Measurements from ENCODE around the gene PLCB1.
"Not testable (repeated sequence)": the region's sequence is repeated elsewhere in the genome, so short reads cannot be mapped to it uniquely, and the experiment has no call there.

PLCB1 gene

DNA sequence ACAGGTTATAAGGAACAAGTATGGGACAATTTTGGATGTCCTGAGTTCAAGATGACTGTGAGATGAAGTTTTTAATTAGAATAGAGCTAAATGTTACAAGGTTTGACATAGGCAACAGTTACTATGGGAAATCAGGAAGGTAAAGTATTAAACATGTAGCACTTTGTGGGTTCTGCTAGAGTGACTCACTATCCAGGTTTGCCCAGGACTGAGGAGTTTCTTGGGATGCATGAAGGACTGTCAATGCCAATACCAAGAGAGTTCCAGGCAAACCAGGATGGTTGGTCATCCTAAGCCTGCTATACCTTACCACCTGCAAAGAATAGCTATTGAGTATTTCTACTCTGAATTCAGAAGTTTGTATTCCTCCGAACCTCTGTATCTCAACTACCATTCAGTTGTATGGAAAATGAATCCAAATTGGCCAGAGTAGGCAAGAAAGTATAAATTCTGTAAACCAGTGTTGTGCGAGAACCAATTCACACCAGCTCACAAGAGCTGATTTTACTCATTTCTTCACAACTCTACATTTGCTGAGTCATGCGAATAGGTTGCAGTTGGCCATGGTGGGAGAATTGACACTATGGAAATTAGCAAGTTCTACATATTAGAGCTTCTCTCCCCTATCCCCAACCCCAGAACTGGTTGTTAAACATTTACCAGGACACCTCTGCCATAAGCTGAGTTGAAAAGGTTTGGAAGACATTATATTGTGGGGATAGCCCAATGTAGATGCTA lies 449.5 kb downstream of the PLCB1 start:
- H3K4me1 Mint-ChIP-seq = no peaks in the 10 kb centered on the region
- no peaks in the 10 kb centered on the region for H3K27me3 Mint-ChIP-seq
- no peak overlapping the region for H3K27ac Mint-ChIP-seq
- no peak overlapping the region for H3K4me3 Mint-ChIP-seq
- no peaks in the 10 kb centered on the region for H3K36me3 Mint-ChIP-seq
- peaks cover 5% of the 10 kb centered on the region for H3K9me3 Mint-ChIP-seq

DNA sequence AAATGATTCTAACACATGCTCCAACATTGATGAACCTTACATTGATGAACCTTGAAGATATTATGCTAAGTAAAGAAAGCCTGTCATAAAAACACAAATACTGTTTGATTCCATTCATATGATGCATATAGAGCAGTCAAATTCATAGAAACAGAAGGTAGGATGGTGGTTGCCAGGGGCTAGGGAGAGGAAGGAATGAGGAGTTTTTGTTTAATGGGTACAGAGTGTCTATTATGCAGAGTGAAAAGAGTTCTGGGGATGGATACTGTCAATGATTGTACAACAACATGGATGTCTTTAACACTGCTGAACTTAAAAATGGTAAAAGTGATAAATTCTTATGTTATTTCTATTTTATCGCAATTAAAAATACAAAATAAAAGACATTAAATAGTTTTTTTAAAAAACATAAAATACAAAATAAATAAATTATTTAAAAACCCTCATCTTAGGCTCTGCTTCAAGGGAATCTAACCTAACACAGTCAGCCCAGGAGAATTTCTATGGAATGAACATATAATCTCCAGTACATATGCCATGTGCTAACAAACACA lies 451.0 kb downstream of the PLCB1 start:
- Mint-ChIP-seq H3K4me1 (no peaks in the 10 kb centered on the region), H3K27ac (no peak overlapping the region), H3K36me3 (no peaks in the 10 kb centered on the region), H3K27me3 (no peaks in the 10 kb centered on the region), H3K9me3 (peaks cover 5% of the 10 kb centered on the region), H3K4me3 (no peak overlapping the region)

- no peaks in the 10 kb centered on the region for H3K4me1 Mint-ChIP-seq
- no peaks in the 10 kb centered on the region for H3K36me3 Mint-ChIP-seq
- no peaks in the 10 kb centered on the region for H3K27me3 Mint-ChIP-seq
- H3K9me3 Mint-ChIP-seq = peaks cover 5% of the 10 kb centered on the region
- no peak overlapping the region for H3K27ac Mint-ChIP-seq
- no peak overlapping the region for H3K4me3 Mint-ChIP-seq
Observed at GRCh38 chr20:8583566-8584043, 451.5 kb downstream of the PLCB1 start.

DNA sequence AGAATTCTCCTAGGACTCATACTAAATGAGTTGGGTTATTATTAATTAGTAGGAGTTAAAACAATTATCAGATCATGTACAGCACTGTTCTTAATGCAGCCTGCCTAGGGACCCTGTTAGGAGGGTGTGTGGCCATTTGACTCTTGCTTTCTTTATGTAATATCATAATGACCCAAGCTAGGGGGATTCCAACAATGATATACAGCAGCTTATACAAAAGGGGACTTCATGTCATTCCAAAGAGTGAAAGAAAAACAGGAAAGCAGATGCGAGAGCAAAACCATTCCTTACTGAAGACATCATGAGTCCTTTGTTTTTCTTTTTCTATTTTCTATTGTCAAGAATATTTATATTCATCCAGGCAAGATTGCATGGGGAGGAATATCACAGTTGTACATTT lies 455.2 kb downstream of the PLCB1 start:
- no peaks in the 10 kb centered on the region for H3K36me3 Mint-ChIP-seq

GRCh38 chr20:8587810-8588209 lies 455.7 kb downstream of the PLCB1 start:
- Mint-ChIP-seq H3K4me3 (no peak overlapping the region), H3K9me3 (peaks cover 5% of the 10 kb centered on the region), H3K27ac (no peak overlapping the region), H3K27me3 (no peaks in the 10 kb centered on the region), H3K4me1 (no peaks in the 10 kb centered on the region), H3K36me3 (no peaks in the 10 kb centered on the region)

More for the DNA sequence above, 455.2 kb downstream of the PLCB1 start:
- no peak overlapping the region for H3K27ac Mint-ChIP-seq
- H3K4me1 Mint-ChIP-seq = no peaks in the 10 kb centered on the region
- H3K9me3 Mint-ChIP-seq = peaks cover 5% of the 10 kb centered on the region
- no peaks in the 10 kb centered on the region for H3K27me3 Mint-ChIP-seq
- H3K4me3 Mint-ChIP-seq = no peak overlapping the region

DNA sequence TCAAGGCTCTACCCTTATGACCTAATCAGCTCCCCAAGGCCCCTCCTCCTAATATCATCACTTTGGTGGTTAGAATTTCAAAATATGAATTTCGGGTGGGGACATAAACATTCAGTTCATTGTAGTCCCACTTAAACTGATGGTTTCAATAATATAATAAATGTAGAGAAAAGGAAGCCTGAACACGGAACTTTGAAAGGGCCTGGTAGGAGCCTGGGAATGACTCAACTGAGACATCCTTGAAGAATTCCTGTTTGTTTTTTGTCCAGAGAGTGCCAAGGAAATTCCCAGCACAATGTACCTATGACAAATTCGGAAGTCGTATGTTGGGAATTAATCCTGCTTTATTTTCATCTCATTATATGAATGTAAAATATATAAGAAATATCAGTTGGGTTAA lies 457.9 kb downstream of the PLCB1 start:
- peaks cover 5% of the 10 kb centered on the region for H3K9me3 Mint-ChIP-seq
- H3K4me1 Mint-ChIP-seq = no peaks in the 10 kb centered on the region
- no peak overlapping the region for H3K27ac Mint-ChIP-seq
- H3K36me3 Mint-ChIP-seq = no peaks in the 10 kb centered on the region
- H3K27me3 Mint-ChIP-seq = no peaks in the 10 kb centered on the region
- H3K4me3 Mint-ChIP-seq = no peak overlapping the region

- not testable (repeated sequence) for H3K4me3 Mint-ChIP-seq, H3K9me3 Mint-ChIP-seq, H3K4me1 Mint-ChIP-seq, H3K27me3 Mint-ChIP-seq, H3K36me3 Mint-ChIP-seq
- peak overlapping the region; percentile 23 for H3K27ac Mint-ChIP-seq
Observed at GRCh38 chr20:8600910-8601541, 469.0 kb downstream of the PLCB1 start.

GRCh38 chr20:8601542-8601912 lies 469.5 kb downstream of the PLCB1 start:
- no peak overlapping the region for H3K4me3 Mint-ChIP-seq
- peaks cover 4% of the 10 kb centered on the region for H3K9me3 Mint-ChIP-seq
- peaks cover 8% of the 10 kb centered on the region for H3K4me1 Mint-ChIP-seq
- H3K36me3 Mint-ChIP-seq = no peaks in the 10 kb centered on the region
- H3K27ac Mint-ChIP-seq = no peak overlapping the region
- H3K27me3 Mint-ChIP-seq = no peaks in the 10 kb centered on the region

- no peaks in the 10 kb centered on the region for H3K36me3 Mint-ChIP-seq
- H3K27me3 Mint-ChIP-seq = no peaks in the 10 kb centered on the region
- peak overlapping the region; percentile 76 for H3K4me3 Mint-ChIP-seq
- H3K4me1 Mint-ChIP-seq = peaks cover 8% of the 10 kb centered on the region
- H3K27ac Mint-ChIP-seq = no peak overlapping the region
- H3K9me3 Mint-ChIP-seq = peaks cover 4% of the 10 kb centered on the region
Observed at GRCh38 chr20:8602389-8603116, 470.5 kb downstream of the PLCB1 start.

- H3K4me1 Mint-ChIP-seq = no peaks in the 10 kb centered on the region
- H3K4me3 Mint-ChIP-seq = no peak overlapping the region
- H3K9me3 Mint-ChIP-seq = peaks cover 4% of the 10 kb centered on the region
Observed at GRCh38 chr20:8608470-8608869, 476.4 kb downstream of the PLCB1 start.

GRCh38 chr20:8616792-8617191 lies 484.7 kb downstream of the PLCB1 start:
- Mint-ChIP-seq H3K27me3 (no peaks in the 10 kb centered on the region), H3K9me3 (no peaks in the 10 kb centered on the region), H3K4me1 (no peaks in the 10 kb centered on the region), H3K27ac (no peak overlapping the region), H3K36me3 (no peaks in the 10 kb centered on the region), H3K4me3 (no peak overlapping the region)

More at GRCh38 chr20:8608470-8608869, 476.4 kb downstream of the PLCB1 start:
- Mint-ChIP-seq H3K27me3 (no peaks in the 10 kb centered on the region), H3K27ac (no peak overlapping the region), H3K36me3 (no peaks in the 10 kb centered on the region)

GRCh38 chr20:8621001-8621400 lies 488.9 kb downstream of the PLCB1 start:
- no peaks in the 10 kb centered on the region for H3K36me3 Mint-ChIP-seq

GRCh38 chr20:8624046-8624445 lies 492.0 kb downstream of the PLCB1 start:
- H3K4me1 Mint-ChIP-seq = no peaks in the 10 kb centered on the region
- no peak overlapping the region for H3K4me3 Mint-ChIP-seq
- no peaks in the 10 kb centered on the region for H3K36me3 Mint-ChIP-seq
- H3K27me3 Mint-ChIP-seq = no peaks in the 10 kb centered on the region
- no peaks in the 10 kb centered on the region for H3K9me3 Mint-ChIP-seq
- no peak overlapping the region for H3K27ac Mint-ChIP-seq

More at GRCh38 chr20:8621001-8621400, 488.9 kb downstream of the PLCB1 start:
- Mint-ChIP-seq H3K27ac (no peak overlapping the region), H3K4me1 (no peaks in the 10 kb centered on the region), H3K27me3 (no peaks in the 10 kb centered on the region), H3K4me3 (no peak overlapping the region), H3K9me3 (no peaks in the 10 kb centered on the region)

DNA sequence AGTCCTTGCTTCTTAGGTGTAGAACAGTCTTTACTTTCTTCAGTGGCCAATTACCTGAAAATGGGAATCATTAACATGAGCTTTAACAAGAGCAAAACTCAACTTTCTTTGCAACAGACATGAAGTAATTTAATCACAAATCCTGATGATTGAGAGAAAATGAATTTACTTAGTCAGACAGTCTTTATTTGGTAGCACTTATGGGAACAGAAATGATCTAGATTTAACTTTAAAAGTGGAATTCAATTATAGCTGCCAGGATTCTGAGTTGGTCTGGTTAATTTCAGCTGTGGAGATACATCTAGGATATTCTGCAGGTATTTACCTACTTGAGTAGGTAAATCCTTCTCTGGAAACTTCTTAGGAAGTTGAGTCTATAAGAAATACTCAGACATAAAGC lies 492.6 kb downstream of the PLCB1 start:
- Mint-ChIP-seq H3K4me1 (no peaks in the 10 kb centered on the region), H3K36me3 (no peaks in the 10 kb centered on the region), H3K27me3 (no peaks in the 10 kb centered on the region), H3K27ac (no peak overlapping the region), H3K4me3 (no peak overlapping the region), H3K9me3 (no peaks in the 10 kb centered on the region)

GRCh38 chr20:8627340-8628004 lies 495.4 kb downstream of the PLCB1 start:
- Mint-ChIP-seq H3K27me3 (no peaks in the 10 kb centered on the region), H3K4me1 (no peaks in the 10 kb centered on the region), H3K9me3 (no peaks in the 10 kb centered on the region), H3K4me3 (no peak overlapping the region), H3K27ac (no peak overlapping the region), H3K36me3 (no peaks in the 10 kb centered on the region)
